PC-9 (cell line): ENCODE results near the gene TMEFF2. TPM values are rescaled to one million over a fixed set of nuclear protein-coding genes. Genes with fewer than 3 reads are reported as not detected.

Experiments
- BruUV-seq: library from RNA; stranded (reverse); fragments of 400-500 nt; replicated peaks from 2 replicates; lab custom pipeline; 2021; lab: Mats Ljungman, UMichigan
- CTCF ChIA-PET: fragments of 300-600 bp; sonication (Branson Sonifier 250); formaldehyde crosslinking; loops from one replicate; lab custom pipeline; 2022; ENCODE audit warnings: antibody characterized with exemption; lab: Charles Lee
- POLR2A ChIA-PET: fragments of 300-600 bp; sonication (Branson Sonifier 250); formaldehyde crosslinking; loops from one replicate; lab custom pipeline; 2022; ENCODE audit warnings: antibody characterized with exemption; ENCODE audit not compliant: unreplicated experiment; lab: Charles Lee
- DNase-seq, 2 experiments: peaks; one replicate each; pipeline versions ENCODE4 v3.0.0 to v3.0.0-alpha.2; 2015 to 2022; ENCODE audit warnings: mixed read lengths in 1 of 2
- H2AFZ ChIP-seq: fragments of 200-600 bp; sonication (generic); 2 replicates; pipeline ENCODE4 v1.8.1; 2017; ENCODE audit warnings: antibody characterized with exemption
- H3F3A ChIP-seq: fragments of 200-600 bp; sonication (generic); 2 replicates; pipeline ENCODE4 v1.8.1; 2017; ENCODE audit warnings: antibody characterized with exemption, mild to moderate bottlenecking, low read depth; ENCODE audit not compliant: insufficient read depth
- H3K27ac ChIP-seq: fragments of 200-600 bp; sonication (generic); 2 replicates; pipeline ENCODE4 v1.6.1; 2016; ENCODE audit warnings: mixed run types
- H3K27me3 ChIP-seq: fragments of 200-600 bp; sonication (generic); 2 replicates; pipeline ENCODE4 v1.6.1; 2016; ENCODE audit warnings: low read depth, mixed run types; ENCODE audit not compliant: insufficient read depth
- H3K36me3 ChIP-seq: fragments of 200-600 bp; sonication (generic); 2 replicates; pipeline ENCODE4 v1.6.1; 2016; ENCODE audit warnings: low read depth, mixed run types
- H3K4me1 ChIP-seq: fragments of 200-600 bp; sonication (generic); replicated peaks from 2 replicates; pipeline ENCODE4 v1.6.1; 2016; ENCODE audit warnings: mixed run types; ENCODE audit not compliant: insufficient read depth
- H3K4me2 ChIP-seq: fragments of 200-600 bp; sonication (generic); 2 replicates; pipeline ENCODE4 v1.6.1; 2017; ENCODE audit warnings: mixed run types
- H3K4me3 ChIP-seq: fragments of 200-600 bp; sonication (generic); 2 replicates; pipeline ENCODE4 v1.6.1; 2016; ENCODE audit warnings: mixed run types
- H3K79me2 ChIP-seq: fragments of 200-600 bp; sonication (generic); 2 replicates; pipeline ENCODE4 v1.6.1; 2017; ENCODE audit warnings: low read depth, mixed run types
- H3K9me2 ChIP-seq: fragments of 200-600 bp; sonication (generic); 2 replicates; pipeline ENCODE4 v1.8.1; 2017; ENCODE audit warnings: mild to moderate bottlenecking; ENCODE audit not compliant: insufficient read depth
- H3K9me3 ChIP-seq: fragments of 200-600 bp; sonication (generic); 2 replicates; pipeline ENCODE4 v1.8.1; 2016; ENCODE audit warnings: low read depth; ENCODE audit not compliant: insufficient read depth
- H4K20me1 ChIP-seq: fragments of 200-600 bp; sonication (generic); 2 replicates; pipeline ENCODE4 v1.8.1; 2017; ENCODE audit not compliant: insufficient read depth
- CTCF ChIP-seq: fragments of 200-600 bp; sonication (generic); conservative IDR thresholded peaks from 2 replicates; pipeline ENCODE4 v1.6.1; 2017; ENCODE audit warnings: mixed run types, antibody characterized with exemption, mild to moderate bottlenecking, moderate library complexity
- EZH2 ChIP-seq: fragments of 200-600 bp; sonication (generic); IDR thresholded peaks from 2 replicates; pipeline ENCODE4 v1.8.0; 2017; ENCODE audit warnings: antibody characterized with exemption, low read depth
- intact Hi-C: fragments of 100-400 bp; cut with micrococcal nuclease; formaldehyde crosslinking; loops from one replicate; pipeline ENCODE4 v1.10.0; 2022; ENCODE audit not compliant: unreplicated experiment
- total RNA-seq: library from RNA; stranded (reverse); gene quantifications from 2 replicates; pipeline ENCODE4 v1.2.3, GENCODE V29; 2021

The TMEFF2 gene
- total RNA-seq, 1 experiment from 2014 or later, result not detected

GRCh38 chr2:191927319-191927867 lies 267.3 kb downstream of the TMEFF2 start:
- POLR2A ChIA-PET, result no interaction called here
- H3K4me3 ChIP-seq, result no peak overlapping the region
- peak overlapping the region; percentile 30 for H3K4me2 ChIP-seq
- H2AFZ ChIP-seq, result 0 out of 2 replicates have a peak overlapping the region, but pooled peaks have one; percentile 19
- no peaks in the 10 kb centered on the region for H3K79me2 ChIP-seq
- peaks cover 16% of the 10 kb centered on the region for H3K4me1 ChIP-seq
- no peaks in the 10 kb centered on the region for H3K27me3 ChIP-seq
- H4K20me1 ChIP-seq, result no peaks in the 10 kb centered on the region
- no peaks in the 10 kb centered on the region for H3K9me2 ChIP-seq
- peaks cover 6% of the 10 kb centered on the region; the same call in 1 of the 2 replicates for H3F3A ChIP-seq
- peak; percentile 72 to 82 for DNase-seq
- no peak for TF ChIP-seq EZH2
- no peak for TF ChIP-seq CTCF
- CTCF ChIA-PET, result no interaction called here
- peak overlapping the region; percentile 14; the same call in 1 of the 2 replicates for H3K27ac ChIP-seq
- H3K9me3 ChIP-seq, result no peaks in the 10 kb centered on the region
- no TSS peak for BruUV-seq
- H3K36me3 ChIP-seq, result no peaks in the 10 kb centered on the region
- intact Hi-C loops, result loop anchor here (5.0 kb wide), 1 partner anchor 60 kb away; no protein-coding TSS in a partner anchor

- Histone ChIP-seq H3K79me2 (no peaks in the 10 kb centered on the region), H3K4me3 (no peak overlapping the region), H3K4me1 (peaks cover 16% of the 10 kb centered on the region), H3K27me3 (no peaks in the 10 kb centered on the region), H3K27ac (no peak overlapping the region), H3K9me2 (no peaks in the 10 kb centered on the region), H3F3A (peaks cover 6% of the 10 kb centered on the region; the same call in 1 of the 2 replicates), H4K20me1 (no peaks in the 10 kb centered on the region), H3K4me2 (no peak overlapping the region), H3K36me3 (no peaks in the 10 kb centered on the region), H3K9me3 (no peaks in the 10 kb centered on the region), H2AFZ (no peak overlapping the region)
- POLR2A ChIA-PET, result no interaction called here
- DNase-seq, result no peak
- no TSS peak for BruUV-seq
- TF ChIP-seq CTCF, result no peak
- TF ChIP-seq EZH2, result no peak
- CTCF ChIA-PET, result no interaction called here
- intact Hi-C loops, result loop anchor here (5.0 kb wide), 1 partner anchor 59 kb away; no protein-coding TSS in a partner anchor
These were observed 268.1 kb downstream of the TMEFF2 start for GRCh38 chr2:191926671-191927070.

GRCh38 chr2:191923652-191923997 lies 271.1 kb downstream of the TMEFF2 start:
- no peak overlapping the region for H3K4me3 ChIP-seq
- no peak overlapping the region for H2AFZ ChIP-seq
- TF ChIP-seq CTCF, result no peak
- TF ChIP-seq EZH2, result no peak
- peak in 1 of 2 experiments; percentile 70 for DNase-seq
- CTCF ChIA-PET, result no interaction called here
- H3K9me2 ChIP-seq, result no peaks in the 10 kb centered on the region
- H3K79me2 ChIP-seq, result no peaks in the 10 kb centered on the region
- H4K20me1 ChIP-seq, result no peaks in the 10 kb centered on the region
- peaks cover 6% of the 10 kb centered on the region; the same call in 1 of the 2 replicates for H3F3A ChIP-seq
- POLR2A ChIA-PET, result interaction anchor here (0.7 kb wide), 1 partner anchor 59 kb away, joined by 6 read pairs; no protein-coding TSS in a partner anchor
- peaks cover 16% of the 10 kb centered on the region for H3K4me1 ChIP-seq
- H3K27me3 ChIP-seq, result no peaks in the 10 kb centered on the region
- H3K9me3 ChIP-seq, result no peaks in the 10 kb centered on the region
- H3K36me3 ChIP-seq, result no peaks in the 10 kb centered on the region
- no TSS peak for BruUV-seq
- no peak overlapping the region for H3K27ac ChIP-seq
- intact Hi-C loops, result no loop called here
- no peak overlapping the region for H3K4me2 ChIP-seq
